Breast epithelium (tissue), 4 donors: ENCODE measurements around the gene MYO5A. TPM values are rescaled to one million over a fixed set of nuclear protein-coding genes. Genes with fewer than 3 reads are reported as not detected.

ENCODE experiments used
- DNase-seq, 2 donors: peaks; one replicate each; pipeline ENCODE4 v3.0.0-alpha.2; 2019; ENCODE audit warnings: low spot score in 2 of 2
- H3K27ac ChIP-seq, 2 donors: fragments of 200-600 bp; sonication (generic) in 1 of 2; one replicate each; pipeline ENCODE4 v1.5.1; 2016 to 2019; ENCODE audit warnings: mild to moderate bottlenecking in 1 of 2
- H3K27me3 ChIP-seq, 2 donors: fragments of 200-600 bp; sonication (generic) in 1 of 2; one replicate each; pipeline versions ENCODE4 v1.5.1 to v1.6.0; 2017 to 2019; ENCODE audit warnings: control low read depth in 1 of 2, mild to moderate bottlenecking in 1 of 2
- H3K36me3 ChIP-seq: fragments of 200-600 bp; one replicate; pipeline ENCODE4 v1.5.1; 2019
- H3K4me1 ChIP-seq, 2 donors: fragments of 200-600 bp; sonication (generic); one replicate each; pipeline ENCODE4 v1.5.1; 2016 to 2019; ENCODE audit warnings: control low read depth in 1 of 2
- H3K4me3 ChIP-seq, 3 donors: fragments of 200-600 bp; sonication (generic); 1 replicate in 2 of 3; 2 replicates in 1 of 3; pipeline ENCODE4 v1.5.1; 2016 to 2019; ENCODE audit warnings: mild to moderate bottlenecking in 3 of 3, moderate library complexity in 2 of 3
- H3K9me3 ChIP-seq, 2 donors: fragments of 200-600 bp; sonication (generic) in 1 of 2; one replicate each; pipeline ENCODE4 v1.5.1; 2016 to 2019; ENCODE audit warnings: control low read depth in 1 of 2
- POLR2A ChIP-seq: fragments of 450-650 bp; IDR thresholded peaks from one replicate; pipeline ENCODE4 v1.6.1; 2016; ENCODE audit warnings: antibody characterized with exemption, mild to moderate bottlenecking, moderate library complexity
- POLR2AphosphoS5 ChIP-seq, 3 donors: sonication (generic); formaldehyde crosslinking; IDR thresholded peaks; one replicate each; pipeline ENCODE4 v1.6.1; 2017; ENCODE audit warnings: antibody characterized with exemption in 3 of 3
- intact Hi-C: fragments of 100-400 bp; cut with DNase I; formaldehyde crosslinking; loops from one replicate; pipeline ENCODE4 v1.15.1; 2023; ENCODE audit warnings: low total_unique reads
- total RNA-seq, 3 donors: library from RNA; depleted of rRNA; stranded (reverse); fragments of >200 nt; gene quantifications; one replicate each; pipeline ENCODE4 v1.1.0, GENCODE V29; 2016
- TF ChIP-seq, protein P1 (sequence below), 3 donors: fragments of 450-650 bp; IDR thresholded peaks; one replicate each; pipeline ENCODE4 v1.5.1; 2016 to 2017; ENCODE audit warnings: antibody characterized with exemption in 3 of 3, mild to moderate bottlenecking in 3 of 3, moderate library complexity in 3 of 3

MYO5A gene
- total RNA-seq, 3 donors from 2014 or later, result 34.1 to 77.4 (median 34.4) TPM

GRCh38 chr15:52502608-52503007 lies 26.1 kb downstream of the MYO5A start:
- Histone ChIP-seq H3K27ac (no peak overlapping the region), H3K4me1 (no peaks in the 10 kb centered on the region), H3K4me3 (no peak overlapping the region), H3K27me3 (no peaks in the 10 kb centered on the region), H3K36me3 (no peaks in the 10 kb centered on the region), H3K9me3 (no peaks in the 10 kb centered on the region)
- no peak for TF ChIP-seq POLR2AphosphoS5 (IDR thresholded peaks at IDR 0.05)
- TF ChIP-seq, protein P1, sequence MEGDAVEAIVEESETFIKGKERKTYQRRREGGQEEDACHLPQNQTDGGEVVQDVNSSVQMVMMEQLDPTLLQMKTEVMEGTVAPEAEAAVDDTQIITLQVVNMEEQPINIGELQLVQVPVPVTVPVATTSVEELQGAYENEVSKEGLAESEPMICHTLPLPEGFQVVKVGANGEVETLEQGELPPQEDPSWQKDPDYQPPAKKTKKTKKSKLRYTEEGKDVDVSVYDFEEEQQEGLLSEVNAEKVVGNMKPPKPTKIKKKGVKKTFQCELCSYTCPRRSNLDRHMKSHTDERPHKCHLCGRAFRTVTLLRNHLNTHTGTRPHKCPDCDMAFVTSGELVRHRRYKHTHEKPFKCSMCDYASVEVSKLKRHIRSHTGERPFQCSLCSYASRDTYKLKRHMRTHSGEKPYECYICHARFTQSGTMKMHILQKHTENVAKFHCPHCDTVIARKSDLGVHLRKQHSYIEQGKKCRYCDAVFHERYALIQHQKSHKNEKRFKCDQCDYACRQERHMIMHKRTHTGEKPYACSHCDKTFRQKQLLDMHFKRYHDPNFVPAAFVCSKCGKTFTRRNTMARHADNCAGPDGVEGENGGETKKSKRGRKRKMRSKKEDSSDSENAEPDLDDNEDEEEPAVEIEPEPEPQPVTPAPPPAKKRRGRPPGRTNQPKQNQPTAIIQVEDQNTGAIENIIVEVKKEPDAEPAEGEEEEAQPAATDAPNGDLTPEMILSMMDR (IDR thresholded peaks at IDR 0.05), result no peak
- no peak for TF ChIP-seq POLR2A
- intact Hi-C loops, result no loop called here
- DNase-seq, result no peak

- intact Hi-C loops, result no loop called here
- TF ChIP-seq, protein P1 (IDR thresholded peaks at IDR 0.05), result no peak
- TF ChIP-seq POLR2AphosphoS5 (IDR thresholded peaks at IDR 0.05) (no peak), POLR2A (no peak)
- no peaks in the 10 kb centered on the region for H3K27me3 ChIP-seq
- H3K4me3 ChIP-seq, result no peak overlapping the region
- H3K36me3 ChIP-seq, result no peaks in the 10 kb centered on the region
- H3K27ac ChIP-seq, result no peak overlapping the region
- no peaks in the 10 kb centered on the region for H3K9me3 ChIP-seq
- no peaks in the 10 kb centered on the region for H3K4me1 ChIP-seq
- DNase-seq, result no peak
Observed at GRCh38 chr15:52499506-52499905, 29.2 kb downstream of the MYO5A start.

DNA sequence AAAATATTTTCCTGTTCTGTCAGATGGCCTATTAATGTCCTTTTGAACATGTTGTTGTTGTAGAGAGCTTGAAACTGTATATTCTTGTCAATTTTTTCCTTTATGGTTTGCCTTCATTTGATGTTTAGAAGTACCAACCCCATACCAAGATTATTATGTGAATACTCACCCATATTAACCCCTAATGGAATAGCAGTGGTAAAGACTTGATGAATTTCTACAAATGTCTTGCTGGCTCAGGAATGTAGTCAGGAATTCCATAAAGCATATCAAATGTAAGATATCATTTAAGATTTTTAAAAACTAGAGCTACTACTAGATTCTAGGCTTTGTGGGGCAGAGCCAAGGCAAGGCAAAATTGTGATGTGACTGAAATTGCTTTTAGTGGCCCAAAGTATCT lies 30.0 kb downstream of the MYO5A start:
- Histone ChIP-seq H3K27ac (no peak overlapping the region), H3K9me3 (no peaks in the 10 kb centered on the region), H3K36me3 (no peaks in the 10 kb centered on the region), H3K4me3 (no peak overlapping the region), H3K27me3 (no peaks in the 10 kb centered on the region), H3K4me1 (no peaks in the 10 kb centered on the region)
- TF ChIP-seq POLR2A (no peak), POLR2AphosphoS5 (IDR thresholded peaks at IDR 0.05) (no peak)
- TF ChIP-seq, protein P1 (IDR thresholded peaks at IDR 0.05), result no peak
- DNase-seq, result no peak
- intact Hi-C loops, result no loop called here

- Histone ChIP-seq H3K4me1 (no peaks in the 10 kb centered on the region), H3K9me3 (no peaks in the 10 kb centered on the region), H3K27ac (no peak overlapping the region), H3K36me3 (no peaks in the 10 kb centered on the region), H3K4me3 (no peak overlapping the region), H3K27me3 (no peaks in the 10 kb centered on the region)
- DNase-seq, result no peak
- intact Hi-C loops, result no loop called here
- TF ChIP-seq POLR2A, result no peak
- no peak for TF ChIP-seq POLR2AphosphoS5 (IDR thresholded peaks at IDR 0.05)
- TF ChIP-seq, protein P1 (IDR thresholded peaks at IDR 0.05), result no peak
Observed at GRCh38 chr15:52496776-52497470, 31.8 kb downstream of the MYO5A start.

DNA sequence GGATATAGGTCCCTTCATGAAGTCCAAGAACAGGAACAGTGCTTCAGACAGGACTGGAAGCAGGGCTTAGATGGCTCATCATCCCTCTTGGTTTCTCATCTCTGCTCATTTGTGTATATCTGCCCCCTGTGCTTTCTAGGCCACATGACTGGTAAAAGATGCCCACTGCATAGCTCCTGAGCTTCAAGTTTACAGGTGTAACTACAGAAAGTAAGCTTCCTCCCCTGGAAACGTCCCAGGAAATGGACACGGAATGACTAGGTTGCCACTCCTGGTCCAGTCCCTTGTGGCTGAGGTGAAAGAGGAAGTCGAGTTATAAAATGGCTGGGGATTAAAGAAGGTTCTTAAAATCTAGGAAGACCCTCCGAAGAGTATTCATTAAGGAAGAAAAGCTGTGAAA lies 32.5 kb downstream of the MYO5A start:
- DNase-seq, result no peak
- H3K36me3 ChIP-seq, result no peaks in the 10 kb centered on the region
- H3K4me1 ChIP-seq, result no peaks in the 10 kb centered on the region
- H3K27ac ChIP-seq, result no peak overlapping the region
- H3K4me3 ChIP-seq, result no peak overlapping the region
- TF ChIP-seq, protein P1 (IDR thresholded peaks at IDR 0.05), result no peak
- TF ChIP-seq POLR2A, result no peak
- TF ChIP-seq POLR2AphosphoS5 (IDR thresholded peaks at IDR 0.05), result no peak
- intact Hi-C loops, result no loop called here
- no peaks in the 10 kb centered on the region for H3K9me3 ChIP-seq
- H3K27me3 ChIP-seq, result no peaks in the 10 kb centered on the region
